Effector CD4-positive, alpha-beta T cell (primary cell): ENCODE data around the gene PIEZO2.
"Not testable (repeated sequence)": the region's sequence is repeated elsewhere in the genome, so short reads cannot be mapped to it uniquely, and the experiment has no call there.

ENCODE experiments used
- DNase-seq: peaks from one replicate; pipeline ENCODE4 v3.0.0-alpha.2; 2020

The PIEZO2 gene

DNA sequence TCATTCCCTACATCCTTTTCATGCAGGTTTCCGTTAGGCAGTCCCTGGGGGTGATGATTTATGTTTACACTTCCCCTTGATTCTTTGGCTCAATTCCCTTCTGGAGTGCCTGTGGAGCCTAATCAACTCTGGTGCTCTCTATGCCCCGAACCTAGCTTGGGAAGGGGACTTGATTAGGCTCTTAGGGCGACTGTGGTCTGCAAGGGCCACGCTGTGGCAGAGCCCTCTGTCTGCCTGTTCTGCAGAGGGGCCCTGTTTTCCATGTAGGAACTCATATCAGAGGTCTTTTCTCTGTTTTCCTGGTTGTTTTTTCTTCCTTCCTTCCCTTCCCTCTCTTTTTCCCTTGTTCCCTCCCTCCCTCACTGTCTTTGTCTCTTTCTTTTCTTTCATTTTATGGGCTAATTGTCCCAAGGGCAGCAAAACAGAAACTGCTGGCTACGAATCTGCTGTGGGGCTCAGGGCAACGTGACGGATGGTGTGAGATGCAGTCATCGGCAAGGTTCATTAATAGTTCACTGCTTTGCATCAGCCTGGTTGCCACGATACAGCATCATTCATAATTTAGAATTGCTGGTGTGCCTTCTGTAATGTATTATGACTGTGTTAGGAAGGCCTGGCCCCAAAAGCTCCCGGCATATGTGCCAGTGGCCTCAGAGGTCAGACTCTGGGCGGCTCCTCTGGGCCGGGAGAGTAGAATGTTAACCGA, 489.0 kb downstream of the PIEZO2 start:
- no peak for DNase-seq

DNA sequence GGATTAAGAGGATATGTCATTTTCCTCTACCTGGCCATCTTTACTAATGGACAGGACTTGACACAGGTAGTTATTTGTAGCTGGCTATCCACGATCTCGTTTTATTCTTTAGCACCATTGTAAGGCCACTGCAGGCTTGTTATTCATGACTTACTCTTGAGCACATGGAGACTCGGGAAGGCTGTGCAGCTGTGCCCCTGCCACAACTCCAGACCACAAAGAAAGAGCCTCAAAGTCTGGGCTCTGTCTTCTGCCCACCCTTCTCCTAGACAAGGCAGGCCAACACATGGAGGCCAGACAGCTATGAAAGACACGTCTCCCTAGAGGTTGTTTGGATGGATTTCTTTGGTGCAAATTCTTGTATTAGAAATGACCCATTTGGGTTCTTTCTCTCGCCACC, 489.8 kb downstream of the PIEZO2 start:
- DNase-seq: no peak

DNA sequence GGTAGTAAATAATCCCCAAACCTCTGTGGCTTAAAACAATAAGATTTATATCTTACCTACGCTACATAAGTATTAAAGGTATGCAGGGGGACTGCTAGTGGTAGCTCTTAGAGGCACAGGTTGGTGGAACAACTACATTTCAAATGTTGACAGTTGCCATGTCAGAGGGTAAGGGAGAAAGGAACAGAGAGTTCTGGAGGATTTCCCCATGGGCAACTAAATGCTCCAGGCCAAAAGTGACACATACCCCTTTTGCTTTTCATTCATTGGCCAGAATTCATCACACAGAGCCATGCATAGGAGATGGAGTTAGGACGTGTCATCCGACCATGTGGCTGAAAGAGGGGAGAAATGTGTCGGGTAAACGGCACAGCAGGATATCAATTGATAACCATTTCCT, 490.4 kb downstream of the PIEZO2 start:
- no peak for DNase-seq

DNA sequence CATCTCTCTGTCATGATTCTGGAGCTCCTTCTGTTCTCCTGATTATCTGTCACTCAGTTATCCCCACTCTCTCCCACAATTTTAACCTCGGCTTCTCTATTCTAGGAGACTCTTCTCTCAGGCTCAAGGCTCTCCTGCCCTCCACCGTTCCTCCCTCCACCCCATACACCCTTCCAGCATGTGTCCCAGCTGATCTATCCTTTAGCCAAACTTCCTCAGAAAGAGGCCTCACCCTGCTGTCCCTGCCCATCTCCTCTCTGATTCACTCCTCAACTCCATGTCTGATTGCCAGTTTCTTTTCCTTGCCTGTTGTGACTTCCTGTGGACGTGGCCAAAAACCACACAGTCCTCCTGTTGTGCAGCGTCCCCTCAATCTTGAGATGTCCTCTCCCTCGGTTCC, 505.4 kb downstream of the PIEZO2 start:
- not testable (repeated sequence) for DNase-seq

DNA sequence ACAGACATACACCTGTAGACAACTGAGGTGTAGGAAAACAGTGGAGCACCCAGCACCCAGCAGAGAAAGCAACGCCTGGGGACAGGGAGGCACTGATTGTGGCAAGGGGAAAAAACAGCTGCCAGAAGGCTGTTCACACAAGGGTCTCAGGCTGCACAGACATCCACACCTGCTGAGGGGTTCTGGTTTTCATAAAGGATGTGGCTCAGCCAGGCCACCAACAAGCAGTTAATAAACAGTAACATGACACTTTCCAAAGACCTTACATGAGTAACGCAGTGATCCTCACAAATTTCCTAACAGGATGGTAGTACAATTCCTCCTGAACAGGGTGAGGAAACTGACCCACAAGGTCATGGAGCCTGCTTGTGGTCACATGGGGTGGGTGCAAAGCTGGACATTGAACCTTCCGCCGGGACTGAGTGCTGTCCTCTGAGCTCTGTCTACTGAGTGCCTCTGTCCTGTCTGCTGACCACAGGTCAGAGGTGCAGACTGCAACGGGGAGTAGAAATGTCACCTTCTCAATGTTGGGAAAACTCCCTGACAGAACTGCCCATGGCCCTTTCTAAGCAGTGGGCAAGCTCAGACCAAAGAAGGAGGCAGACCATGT, 506.3 kb downstream of the PIEZO2 start:
- DNase-seq: not testable (repeated sequence)

DNA sequence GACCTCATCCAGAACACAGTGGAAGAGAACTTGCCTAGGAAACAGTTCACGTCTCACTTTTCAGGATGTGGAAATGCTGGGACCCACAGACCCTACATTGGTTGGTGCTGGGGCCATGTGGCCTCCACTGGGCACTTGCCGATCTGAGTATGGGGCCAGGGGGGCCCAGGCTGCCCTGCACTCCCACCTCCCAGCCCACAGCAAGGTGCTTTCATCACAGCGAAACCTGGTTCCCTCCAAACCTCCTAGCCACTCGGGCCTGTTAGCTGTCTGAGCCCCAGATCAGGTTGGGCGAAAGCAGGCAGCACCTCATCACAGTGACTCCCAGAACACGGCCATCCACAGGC, 510.9 kb downstream of the PIEZO2 start:
- DNase-seq: not testable (repeated sequence)

DNA sequence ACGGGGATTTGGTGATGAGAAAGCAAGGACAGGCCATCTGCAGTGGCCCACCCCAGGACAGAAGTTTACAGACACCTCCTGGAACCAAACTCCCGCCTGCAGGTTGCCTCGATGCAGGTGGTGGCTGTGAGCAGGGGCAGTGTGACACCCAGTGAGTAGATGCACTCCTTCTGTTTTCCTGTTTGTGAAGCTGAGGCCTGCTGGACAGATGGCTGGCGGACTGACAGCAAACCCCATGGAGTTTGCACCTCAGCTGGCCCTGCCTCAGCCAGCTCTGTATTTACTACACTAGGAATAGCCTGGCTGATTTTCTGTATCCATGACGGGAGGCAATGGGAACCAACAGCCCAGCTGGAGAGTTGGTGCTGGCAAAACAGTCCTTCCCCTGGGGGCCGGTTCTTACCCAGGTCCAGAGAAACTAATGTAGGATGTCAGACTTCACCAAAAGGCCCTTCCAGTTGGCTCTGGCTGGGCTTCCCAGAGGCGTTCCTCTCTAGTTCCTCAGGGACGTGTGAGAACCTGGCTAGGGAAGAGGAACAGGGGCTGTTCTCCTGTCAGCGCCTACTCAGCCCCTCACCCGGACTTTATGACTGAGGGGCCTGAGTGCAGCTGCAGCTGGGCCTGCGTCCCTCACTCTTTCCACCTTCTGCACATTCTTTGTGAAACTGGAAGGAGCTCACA, 511.4 kb downstream of the PIEZO2 start:
- not testable (repeated sequence) for DNase-seq

DNA sequence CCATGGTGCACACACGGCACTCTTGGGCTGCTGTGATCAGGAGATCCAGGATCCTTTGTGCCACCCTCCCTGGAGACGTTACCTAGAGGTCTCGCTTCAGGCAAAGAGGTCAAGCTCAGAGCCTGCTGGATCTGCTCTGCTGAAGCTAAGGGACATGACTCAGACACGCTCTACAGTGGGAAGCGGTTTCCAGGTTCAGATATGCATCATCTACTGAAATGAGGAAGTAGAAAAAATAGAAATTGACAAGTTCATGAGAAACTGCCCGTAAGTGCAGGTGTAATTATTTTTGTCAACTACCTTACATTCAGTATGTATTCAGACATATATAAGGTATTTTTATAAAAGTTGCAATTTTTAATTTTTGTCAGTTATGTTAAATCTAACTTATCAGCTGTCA, 520.3 kb downstream of the PIEZO2 start:
- not testable (repeated sequence) for DNase-seq

DNA sequence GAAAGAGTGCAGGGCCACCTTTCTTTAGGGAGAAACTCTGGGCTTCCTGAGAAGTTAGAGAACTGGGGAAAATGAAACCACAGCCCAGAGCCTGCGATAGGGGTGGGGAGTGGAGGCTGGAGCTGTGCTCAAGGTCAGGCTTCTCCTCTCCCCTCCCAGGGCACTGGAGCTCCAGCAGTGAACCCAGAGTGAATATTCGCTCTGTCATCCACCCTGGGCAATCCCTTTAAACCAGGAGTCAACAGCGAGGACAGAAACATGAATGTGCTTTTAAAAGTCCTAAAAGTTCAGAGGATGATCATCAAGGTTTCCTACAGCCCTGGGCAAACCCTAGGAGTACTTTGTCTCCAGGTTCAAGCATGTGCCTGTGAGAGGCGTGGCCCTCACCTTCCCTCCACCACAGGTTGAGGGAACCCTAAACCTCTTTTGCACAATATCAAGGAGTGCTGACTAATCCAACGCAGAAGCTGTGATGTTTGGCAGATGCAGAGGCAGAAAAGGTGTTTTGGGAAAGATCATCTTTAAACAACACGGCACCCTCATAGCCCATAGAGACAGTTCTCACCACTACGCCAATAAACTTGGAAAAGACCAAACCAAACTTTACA, 522.7 kb downstream of the PIEZO2 start:
- not testable (repeated sequence) for DNase-seq

DNA sequence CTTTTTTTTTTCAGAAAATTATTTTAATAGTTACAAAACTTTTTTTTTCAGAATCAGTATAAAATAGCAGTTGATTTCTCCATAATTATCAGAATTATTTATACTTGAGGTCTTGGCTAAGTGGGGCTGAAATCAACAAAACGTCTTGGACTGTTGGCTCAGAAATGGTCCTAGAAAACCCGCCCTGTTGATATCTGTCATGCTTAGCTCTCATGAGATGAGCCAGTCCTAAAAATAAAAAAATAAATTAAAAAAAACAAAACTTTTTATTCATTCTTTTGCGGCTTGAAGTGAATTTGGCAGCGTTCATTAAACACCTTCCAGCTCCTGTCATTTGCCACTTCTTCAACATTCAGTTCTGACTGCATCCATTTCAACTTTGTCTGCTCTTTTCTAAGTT, 525.8 kb downstream of the PIEZO2 start:
- DNase-seq: not testable (repeated sequence)

DNA sequence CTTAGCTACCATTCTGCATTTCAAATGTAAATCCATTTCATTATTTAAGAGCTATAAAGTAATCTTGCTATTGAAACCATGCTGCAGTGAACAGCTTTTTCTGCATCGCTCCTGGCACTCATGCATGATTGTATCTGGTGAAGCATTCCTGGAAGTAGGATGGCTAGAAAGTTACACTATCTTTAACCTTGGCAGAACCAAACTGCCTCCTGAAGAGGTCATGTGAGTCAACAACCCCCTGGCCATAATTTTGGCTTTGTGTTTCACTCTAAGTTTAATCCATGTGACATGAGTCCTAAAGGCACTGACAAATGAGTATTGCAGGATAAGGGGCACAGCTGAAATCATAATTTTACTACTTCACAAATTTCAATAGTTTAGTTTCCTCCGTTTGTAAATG, 526.4 kb downstream of the PIEZO2 start:
- DNase-seq: not testable (repeated sequence)

DNA sequence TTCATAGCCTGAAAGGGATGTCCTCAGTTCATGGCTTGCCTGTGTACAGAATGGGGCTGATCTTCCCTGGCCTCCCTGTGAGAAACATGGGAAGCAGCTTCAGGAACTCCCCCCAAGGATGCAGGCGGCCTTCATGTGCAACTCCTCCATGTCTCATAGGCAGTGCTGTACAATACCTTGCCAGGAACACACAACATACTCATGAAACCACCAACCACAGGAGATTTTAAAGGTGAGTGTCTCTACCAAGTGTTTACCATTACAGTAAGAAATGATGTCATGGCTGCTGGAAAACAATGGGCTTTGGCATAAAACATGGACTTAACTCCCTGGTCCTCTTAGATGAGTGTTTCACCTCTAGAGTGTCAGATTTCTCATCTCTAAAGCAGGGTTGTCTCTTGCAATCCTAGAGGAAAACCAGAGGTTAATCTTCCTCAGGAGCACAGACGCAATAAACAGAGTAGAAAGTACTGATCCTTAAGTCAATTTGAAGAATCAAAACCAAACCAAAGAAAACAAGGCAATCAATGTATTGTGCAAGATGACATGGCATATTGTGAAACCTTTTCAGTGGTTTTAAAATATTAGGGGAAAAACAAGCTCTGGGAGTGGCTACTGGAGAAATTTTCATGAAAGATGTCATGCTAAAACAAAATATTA, 528.6 kb downstream of the PIEZO2 start:
- DNase-seq: not testable (repeated sequence)
